Glutamatergic neuron (in vitro differentiated cells): Measurements from ENCODE around the gene PLEKHG5. TPM values are rescaled to one million over a fixed set of nuclear protein-coding genes. Genes with fewer than 3 reads are reported as not detected.

Experiments
- DNase-seq: peaks from one replicate; pipeline ENCODE4 v3.0.0; 2022
- H3K27ac Mint-ChIP-seq: one replicate; pipeline ENCODE4 v1.8.0; 2020; ENCODE audit warnings: mild to moderate bottlenecking, mixed read lengths, inconsistent platforms; ENCODE audit not compliant: unreplicated experiment
- H3K27me3 Mint-ChIP-seq: one replicate; pipeline ENCODE4 v1.8.0; 2020; ENCODE audit warnings: mild to moderate bottlenecking, moderate library complexity, mixed read lengths, inconsistent platforms; ENCODE audit not compliant: unreplicated experiment
- H3K36me3 Mint-ChIP-seq: one replicate; pipeline ENCODE4 v1.8.0; 2020; ENCODE audit warnings: mild to moderate bottlenecking, mixed read lengths, inconsistent platforms; ENCODE audit not compliant: unreplicated experiment
- H3K4me1 Mint-ChIP-seq: one replicate; pipeline ENCODE4 v1.8.0; 2020; ENCODE audit warnings: mild to moderate bottlenecking, low read depth, mixed read lengths, inconsistent platforms; ENCODE audit not compliant: unreplicated experiment
- H3K4me3 Mint-ChIP-seq: one replicate; pipeline ENCODE4 v1.8.0; 2020; ENCODE audit warnings: mild to moderate bottlenecking, mixed read lengths, inconsistent platforms; ENCODE audit not compliant: unreplicated experiment
- H3K9me3 Mint-ChIP-seq: one replicate; pipeline ENCODE4 v1.8.0; 2020; ENCODE audit warnings: mild to moderate bottlenecking, moderate library complexity, mixed read lengths, inconsistent platforms; ENCODE audit not compliant: unreplicated experiment
- total RNA-seq: library from RNA; stranded (reverse); fragmentation: NEBNext Ultra II Directional; extraction: Animal tissue kit (Norgen Biotek cat#: 25700); gene quantifications from one replicate; pipeline ENCODE4 v1.2.1, GENCODE V29; 2021; ENCODE audit not compliant: unreplicated experiment
- TF ChIP-seq, protein P1 (sequence below): fragments of 200-600 bp; sonication (generic); IDR thresholded peaks from one replicate; pipeline ENCODE4 v1.5.0; 2021; ENCODE audit not compliant: partially characterized antibody, unreplicated experiment

PLEKHG5 gene
- total RNA-seq, 1 donor from 2014 or later, result 53.0 TPM

DNA sequence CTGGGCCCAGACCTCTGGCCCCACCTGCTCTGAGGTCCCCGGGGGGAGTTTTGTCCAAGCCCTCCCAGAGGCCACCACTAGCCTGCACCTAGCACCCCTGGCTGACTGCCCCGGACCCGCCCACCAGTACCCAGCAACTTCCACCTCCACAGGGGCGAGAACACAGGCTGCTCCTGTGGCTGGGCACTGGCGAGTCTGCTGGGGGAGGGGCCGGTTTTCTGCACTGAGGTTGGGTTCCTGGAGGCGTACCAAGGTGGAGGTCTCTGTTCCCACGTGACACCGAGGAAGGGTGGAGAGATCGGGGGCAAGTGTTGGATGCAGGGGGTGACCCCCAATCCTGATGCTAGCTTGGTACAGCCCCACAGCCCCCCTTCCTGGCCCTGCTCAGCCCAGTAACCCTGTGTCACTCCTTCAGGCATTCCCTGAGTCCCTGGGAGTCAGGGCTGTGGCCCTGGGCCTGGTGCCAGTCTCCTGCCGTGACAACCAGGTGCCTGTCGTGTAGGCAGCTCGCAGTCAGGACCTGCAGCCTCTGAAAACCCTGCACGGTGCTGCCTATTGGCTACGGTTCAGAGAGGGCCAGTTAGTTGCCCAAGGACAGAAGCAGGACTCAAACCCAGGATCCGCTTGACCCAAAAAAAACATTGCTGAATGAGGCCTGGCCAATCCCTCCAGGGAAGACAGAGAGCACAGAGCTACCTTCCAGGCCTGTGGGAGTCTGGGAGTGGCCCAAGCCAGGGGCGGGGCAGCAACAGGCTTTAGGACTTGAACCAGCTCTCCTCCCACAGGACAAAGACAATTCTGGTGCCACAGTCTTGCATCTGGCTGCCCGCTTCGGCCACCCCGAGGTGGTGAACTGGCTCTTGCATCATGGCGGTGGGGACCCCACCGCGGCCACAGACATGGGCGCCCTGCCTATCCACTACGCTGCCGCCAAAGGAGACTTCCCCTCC is 63.8 kb downstream of the PLEKHG5 start:
- TF ChIP-seq, protein P1, sequence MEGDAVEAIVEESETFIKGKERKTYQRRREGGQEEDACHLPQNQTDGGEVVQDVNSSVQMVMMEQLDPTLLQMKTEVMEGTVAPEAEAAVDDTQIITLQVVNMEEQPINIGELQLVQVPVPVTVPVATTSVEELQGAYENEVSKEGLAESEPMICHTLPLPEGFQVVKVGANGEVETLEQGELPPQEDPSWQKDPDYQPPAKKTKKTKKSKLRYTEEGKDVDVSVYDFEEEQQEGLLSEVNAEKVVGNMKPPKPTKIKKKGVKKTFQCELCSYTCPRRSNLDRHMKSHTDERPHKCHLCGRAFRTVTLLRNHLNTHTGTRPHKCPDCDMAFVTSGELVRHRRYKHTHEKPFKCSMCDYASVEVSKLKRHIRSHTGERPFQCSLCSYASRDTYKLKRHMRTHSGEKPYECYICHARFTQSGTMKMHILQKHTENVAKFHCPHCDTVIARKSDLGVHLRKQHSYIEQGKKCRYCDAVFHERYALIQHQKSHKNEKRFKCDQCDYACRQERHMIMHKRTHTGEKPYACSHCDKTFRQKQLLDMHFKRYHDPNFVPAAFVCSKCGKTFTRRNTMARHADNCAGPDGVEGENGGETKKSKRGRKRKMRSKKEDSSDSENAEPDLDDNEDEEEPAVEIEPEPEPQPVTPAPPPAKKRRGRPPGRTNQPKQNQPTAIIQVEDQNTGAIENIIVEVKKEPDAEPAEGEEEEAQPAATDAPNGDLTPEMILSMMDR, result no peak
- Mint-ChIP-seq H3K9me3 (peaks cover 2% of the 10 kb centered on the region), H3K27ac (no peak overlapping the region), H3K4me1 (peaks cover 9% of the 10 kb centered on the region), H3K36me3 (no peaks in the 10 kb centered on the region), H3K4me3 (no peak overlapping the region), H3K27me3 (peaks cover 13% of the 10 kb centered on the region)
- DNase-seq, result no peak

DNA sequence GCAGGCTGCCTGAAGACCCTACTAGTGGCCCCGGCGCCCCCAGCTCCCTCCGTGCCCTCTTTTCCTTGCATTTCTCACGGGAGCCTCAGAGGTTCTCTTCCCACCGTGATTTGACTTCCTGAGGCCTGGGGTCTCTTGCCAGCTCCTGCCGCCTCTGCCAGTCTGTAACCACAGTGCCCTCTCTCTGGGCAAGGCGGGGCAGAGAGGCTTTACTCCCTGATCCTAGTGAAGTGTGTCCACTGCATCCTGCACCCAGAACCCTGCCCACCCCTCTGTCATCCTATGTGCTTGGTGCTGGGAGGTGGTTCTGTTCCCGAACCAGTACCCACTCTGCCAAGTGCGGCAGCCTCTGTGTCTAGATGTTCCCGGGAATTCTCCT is 64.5 kb downstream of the PLEKHG5 start:
- TF ChIP-seq, protein P1, result no peak
- Mint-ChIP-seq H3K36me3 (no peaks in the 10 kb centered on the region), H3K27me3 (peaks cover 14% of the 10 kb centered on the region), H3K27ac (no peak overlapping the region), H3K9me3 (peaks cover 2% of the 10 kb centered on the region), H3K4me1 (peaks cover 9% of the 10 kb centered on the region), H3K4me3 (no peak overlapping the region)
- DNase-seq, result no peak

DNA sequence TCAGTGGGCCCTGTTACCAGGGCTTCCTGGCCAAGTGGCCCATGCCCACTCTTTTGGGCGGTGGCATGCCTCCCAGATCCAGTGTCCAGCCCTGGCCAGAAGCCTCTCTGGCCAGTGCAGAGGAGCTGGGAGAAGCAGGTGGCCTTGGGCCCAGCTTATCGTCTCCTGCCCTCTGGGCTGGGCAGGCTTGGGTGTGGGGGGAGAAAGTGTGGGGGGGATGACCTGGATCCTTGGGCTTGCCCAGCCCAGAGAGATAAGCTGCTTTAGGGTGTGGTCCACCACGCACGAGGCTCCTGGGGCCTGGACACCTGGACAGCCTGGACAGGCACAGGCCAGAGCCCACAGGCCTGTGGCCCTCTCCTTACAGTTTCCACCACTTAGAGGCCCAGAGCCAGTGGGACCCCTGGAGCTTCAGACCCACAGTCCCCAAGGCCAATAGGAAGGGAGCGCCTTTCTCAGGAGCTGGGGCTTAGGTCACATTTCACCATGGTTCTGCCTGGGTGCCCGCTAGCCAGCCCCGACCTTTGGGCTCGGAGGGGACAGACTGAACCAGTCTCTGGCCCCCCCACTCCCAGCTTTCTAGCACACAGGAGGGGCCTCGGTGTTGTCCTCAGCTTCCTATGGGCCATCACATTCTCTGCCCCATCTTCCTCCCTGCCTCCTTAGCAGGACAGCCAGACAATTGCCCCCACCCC is 65.0 kb downstream of the PLEKHG5 start:
- no peak for DNase-seq
- TF ChIP-seq, protein P1, result no peak
- Mint-ChIP-seq H3K27me3 (peaks cover 18% of the 10 kb centered on the region), H3K36me3 (no peaks in the 10 kb centered on the region), H3K4me3 (no peak overlapping the region), H3K4me1 (peaks cover 9% of the 10 kb centered on the region), H3K9me3 (peaks cover 5% of the 10 kb centered on the region), H3K27ac (no peak overlapping the region)

DNA sequence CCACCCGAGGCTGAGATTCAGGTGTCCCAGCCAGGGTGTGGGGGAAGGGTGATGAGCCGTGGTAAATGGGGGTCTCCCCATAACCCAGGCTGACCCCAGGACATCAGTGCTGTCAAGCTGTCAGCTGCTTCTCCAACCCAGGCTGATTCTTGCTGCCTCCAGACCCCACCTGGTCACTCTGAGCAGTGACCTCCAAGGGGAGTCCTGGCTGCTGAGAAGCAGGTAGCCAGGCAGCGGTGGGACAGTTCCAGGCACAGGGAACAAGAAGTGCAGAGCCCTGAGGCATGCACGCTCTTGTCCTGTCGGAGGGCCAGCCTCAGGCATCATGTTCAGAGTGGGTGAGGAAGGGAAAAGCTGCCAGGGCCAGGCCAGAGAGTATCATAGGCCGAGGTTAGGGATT is 65.8 kb downstream of the PLEKHG5 start:
- Mint-ChIP-seq H3K4me3 (no peak overlapping the region), H3K9me3 (peaks cover 8% of the 10 kb centered on the region), H3K36me3 (no peaks in the 10 kb centered on the region), H3K4me1 (peaks cover 8% of the 10 kb centered on the region), H3K27ac (no peak overlapping the region), H3K27me3 (peaks cover 23% of the 10 kb centered on the region)
- no peak for DNase-seq
- TF ChIP-seq, protein P1, result no peak
